Measurements from ENCODE around the gene DPF3.
"Not testable (repeated sequence)": the region's sequence is repeated elsewhere in the genome, so short reads cannot be mapped to it uniquely, and the experiment has no call there.

DPF3 gene

GRCh38 chr14:72880164-72880563 is 13.7 kb downstream of the DPF3 start:
- no peaks in the 10 kb centered on the region for H3K27me3 Mint-ChIP-seq (ENCODE audit: low read depth)
- no peak overlapping the region for H3K27ac Mint-ChIP-seq
- no peak overlapping the region for H3K4me3 Mint-ChIP-seq

GRCh38 chr14:72879431-72879830 is 14.5 kb downstream of the DPF3 start:
- H3K4me3 Mint-ChIP-seq = no peak overlapping the region
- H3K36me3 Mint-ChIP-seq (ENCODE audit: low read depth) = peaks cover 27% of the 10 kb centered on the region
- H3K27ac Mint-ChIP-seq = no peak overlapping the region
- H3K4me1 Mint-ChIP-seq (ENCODE audit: low read depth) = peaks cover 34% of the 10 kb centered on the region
- H3K27me3 Mint-ChIP-seq (ENCODE audit: low read depth) = no peaks in the 10 kb centered on the region
- H3K9me3 Mint-ChIP-seq = no peaks in the 10 kb centered on the region

More at GRCh38 chr14:72880164-72880563, 13.7 kb downstream of the DPF3 start:
- H3K9me3 Mint-ChIP-seq = no peaks in the 10 kb centered on the region
- H3K4me1 Mint-ChIP-seq (ENCODE audit: low read depth) = peaks cover 34% of the 10 kb centered on the region
- H3K36me3 Mint-ChIP-seq (ENCODE audit: low read depth) = peaks cover 26% of the 10 kb centered on the region

- H3K4me1 Mint-ChIP-seq (ENCODE audit: low read depth) = peaks cover 30% of the 10 kb centered on the region
- no peak overlapping the region for H3K4me3 Mint-ChIP-seq
- H3K27ac Mint-ChIP-seq = no peak overlapping the region
- H3K36me3 Mint-ChIP-seq (ENCODE audit: low read depth) = peaks cover 28% of the 10 kb centered on the region
- H3K27me3 Mint-ChIP-seq (ENCODE audit: low read depth) = no peaks in the 10 kb centered on the region
- H3K9me3 Mint-ChIP-seq = no peaks in the 10 kb centered on the region
Observed at GRCh38 chr14:72878746-72879145, 15.2 kb downstream of the DPF3 start.

- H3K27ac Mint-ChIP-seq = no peak overlapping the region
- H3K27me3 Mint-ChIP-seq (ENCODE audit: low read depth) = no peaks in the 10 kb centered on the region
- peaks cover 4% of the 10 kb centered on the region for H3K9me3 Mint-ChIP-seq
- H3K4me3 Mint-ChIP-seq = no peak overlapping the region
- H3K36me3 Mint-ChIP-seq (ENCODE audit: low read depth) = peaks cover 28% of the 10 kb centered on the region
- peaks cover 18% of the 10 kb centered on the region for H3K4me1 Mint-ChIP-seq (ENCODE audit: low read depth)
Observed at GRCh38 chr14:72876710-72877063, 17.2 kb downstream of the DPF3 start.

- Mint-ChIP-seq H3K4me1 (ENCODE audit: low read depth) (peaks cover 14% of the 10 kb centered on the region), H3K27ac (no peak overlapping the region), H3K36me3 (ENCODE audit: low read depth) (peaks cover 26% of the 10 kb centered on the region), H3K4me3 (no peak overlapping the region), H3K9me3 (peaks cover 5% of the 10 kb centered on the region), H3K27me3 (ENCODE audit: low read depth) (no peaks in the 10 kb centered on the region)
Observed at GRCh38 chr14:72876005-72876709, 17.7 kb downstream of the DPF3 start.

GRCh38 chr14:72870878-72871277 is 23.0 kb downstream of the DPF3 start:
- not testable (repeated sequence) for H3K4me3 Mint-ChIP-seq; H3K36me3 Mint-ChIP-seq (ENCODE audit: low read depth); H3K4me1 Mint-ChIP-seq (ENCODE audit: low read depth); H3K27ac Mint-ChIP-seq; H3K27me3 Mint-ChIP-seq (ENCODE audit: low read depth)
- H3K9me3 Mint-ChIP-seq = peaks cover 10% of the 10 kb centered on the region

GRCh38 chr14:72869407-72870329 is 24.2 kb downstream of the DPF3 start:
- Mint-ChIP-seq H3K9me3 (peaks cover 10% of the 10 kb centered on the region), H3K27ac (no peak overlapping the region), H3K4me1 (ENCODE audit: low read depth) (no peaks in the 10 kb centered on the region), H3K36me3 (ENCODE audit: low read depth) (peaks cover 7% of the 10 kb centered on the region), H3K27me3 (ENCODE audit: low read depth) (no peaks in the 10 kb centered on the region), H3K4me3 (no peak overlapping the region)

GRCh38 chr14:72868500-72868899 is 25.4 kb downstream of the DPF3 start:
- no peak overlapping the region for H3K27ac Mint-ChIP-seq
- peaks cover 3% of the 10 kb centered on the region for H3K4me1 Mint-ChIP-seq (ENCODE audit: low read depth)
- no peaks in the 10 kb centered on the region for H3K27me3 Mint-ChIP-seq (ENCODE audit: low read depth)
- peaks cover 6% of the 10 kb centered on the region for H3K36me3 Mint-ChIP-seq (ENCODE audit: low read depth)
- no peak overlapping the region for H3K4me3 Mint-ChIP-seq
- H3K9me3 Mint-ChIP-seq = peaks cover 10% of the 10 kb centered on the region

- Mint-ChIP-seq H3K4me1 (ENCODE audit: low read depth) (peaks cover 16% of the 10 kb centered on the region), H3K4me3 (no peak overlapping the region), H3K36me3 (ENCODE audit: low read depth) (peaks cover 5% of the 10 kb centered on the region), H3K27me3 (ENCODE audit: low read depth) (peaks cover 16% of the 10 kb centered on the region), H3K27ac (no peak overlapping the region), H3K9me3 (no peaks in the 10 kb centered on the region)
Observed at GRCh38 chr14:72864712-72865365, 29.1 kb downstream of the DPF3 start.

- Mint-ChIP-seq H3K4me3 (no peak overlapping the region), H3K4me1 (ENCODE audit: low read depth) (peaks cover 16% of the 10 kb centered on the region), H3K27ac (no peak overlapping the region), H3K9me3 (no peaks in the 10 kb centered on the region), H3K27me3 (ENCODE audit: low read depth) (peaks cover 16% of the 10 kb centered on the region), H3K36me3 (ENCODE audit: low read depth) (peaks cover 5% of the 10 kb centered on the region)
Observed at GRCh38 chr14:72863216-72864006, 30.5 kb downstream of the DPF3 start.

- H3K27ac Mint-ChIP-seq = no peak overlapping the region
- peaks cover 15% of the 10 kb centered on the region for H3K4me1 Mint-ChIP-seq (ENCODE audit: low read depth)
- H3K27me3 Mint-ChIP-seq (ENCODE audit: low read depth) = peaks cover 7% of the 10 kb centered on the region
Observed at GRCh38 chr14:72856530-72857266, 37.2 kb downstream of the DPF3 start.

GRCh38 chr14:72855913-72856312 is 38.0 kb downstream of the DPF3 start:
- peaks cover 12% of the 10 kb centered on the region for H3K4me1 Mint-ChIP-seq (ENCODE audit: low read depth)

More at GRCh38 chr14:72856530-72857266, 37.2 kb downstream of the DPF3 start:
- Mint-ChIP-seq H3K9me3 (no peaks in the 10 kb centered on the region), H3K36me3 (ENCODE audit: low read depth) (peaks cover 4% of the 10 kb centered on the region), H3K4me3 (no peak overlapping the region)

GRCh38 chr14:72852194-72852593 is 41.7 kb downstream of the DPF3 start:
- H3K36me3 Mint-ChIP-seq (ENCODE audit: low read depth) = peaks cover 4% of the 10 kb centered on the region
- peaks cover 11% of the 10 kb centered on the region for H3K4me1 Mint-ChIP-seq (ENCODE audit: low read depth)
- no peak overlapping the region for H3K4me3 Mint-ChIP-seq
- H3K27me3 Mint-ChIP-seq (ENCODE audit: low read depth) = no peaks in the 10 kb centered on the region
- H3K9me3 Mint-ChIP-seq = no peaks in the 10 kb centered on the region
- H3K27ac Mint-ChIP-seq = no peak overlapping the region

More at GRCh38 chr14:72855913-72856312, 38.0 kb downstream of the DPF3 start:
- peaks cover 4% of the 10 kb centered on the region for H3K36me3 Mint-ChIP-seq (ENCODE audit: low read depth)
- H3K9me3 Mint-ChIP-seq = no peaks in the 10 kb centered on the region
- H3K4me3 Mint-ChIP-seq = no peak overlapping the region
- peaks cover 2% of the 10 kb centered on the region for H3K27me3 Mint-ChIP-seq (ENCODE audit: low read depth)
- no peak overlapping the region for H3K27ac Mint-ChIP-seq

Measured in T-helper 1 cell treated with Interleukin-12 subunit alpha and Interleukin-12 subunit beta and Interleukin-4 antibody, amounts not matched to agents 30 μg/mL and 1 μg/mL, for 36 hours (primary cell).